Loucy (cell line): ENCODE results near the gene WNK4.

Source experiments
- H2AFZ ChIP-seq: fragments of 200-600 bp; sonication (generic); 2 replicates; pipeline ENCODE4 v1.6.0; 2016; ENCODE audit warnings: antibody characterized with exemption, mild to moderate bottlenecking, low read length, moderate library complexity
- H3F3A ChIP-seq: fragments of 200-600 bp; 2 replicates; pipeline ENCODE4 v1.6.0; 2016; ENCODE audit warnings: antibody characterized with exemption, low read depth, mild to moderate bottlenecking
- H3K27me3 ChIP-seq: fragments of 200-600 bp; sonication (generic); 2 replicates; pipeline ENCODE4 v1.6.1; 2014; ENCODE audit warnings: low read length, mild to moderate bottlenecking; ENCODE audit not compliant: insufficient read depth, poor library complexity, severe bottlenecking
- H3K36me3 ChIP-seq: fragments of 200-600 bp; sonication (generic); 2 replicates; pipeline ENCODE4 v1.6.1; 2016; ENCODE audit warnings: low read length; ENCODE audit not compliant: insufficient read depth
- H3K4me1 ChIP-seq: fragments of 200-600 bp; sonication (generic); 2 replicates; pipeline ENCODE4 v1.5.1; 2014; ENCODE audit warnings: low read length, mild to moderate bottlenecking; ENCODE audit not compliant: insufficient read depth, poor library complexity, severe bottlenecking
- H3K4me2 ChIP-seq: fragments of 200-600 bp; sonication (generic); 2 replicates; pipeline ENCODE4 v1.6.0; 2014; ENCODE audit warnings: antibody characterized with exemption, low read length, low read depth, mild to moderate bottlenecking; ENCODE audit not compliant: poor library complexity, severe bottlenecking
- H3K4me3 ChIP-seq: fragments of 200-600 bp; sonication (generic); 2 replicates; pipeline ENCODE4 v1.5.1; 2014; ENCODE audit warnings: low read length, mild to moderate bottlenecking, mixed read lengths; ENCODE audit not compliant: poor library complexity, severe bottlenecking
- H3K79me2 ChIP-seq: fragments of 200-600 bp; sonication (generic); 2 replicates; pipeline ENCODE4 v1.6.1; 2014; ENCODE audit warnings: low read length; ENCODE audit not compliant: insufficient read depth
- H3K9ac ChIP-seq: fragments of 200-600 bp; sonication (generic); 2 replicates; pipeline ENCODE4 v1.6.0; 2014; ENCODE audit warnings: mild to moderate bottlenecking, low read depth, low read length, moderate library complexity; ENCODE audit not compliant: poor library complexity, severe bottlenecking
- H3K9me2 ChIP-seq: fragments of 200-600 bp; sonication (generic); replicated peaks from 2 replicates; pipeline ENCODE4 v1.6.1; 2016; ENCODE audit warnings: low read depth, low read length, mixed read lengths
- H3K9me3 ChIP-seq: fragments of 200-600 bp; sonication (generic); 2 replicates; pipeline ENCODE4 v1.6.1; 2014; ENCODE audit warnings: mild to moderate bottlenecking, antibody characterized with exemption, low read length, low read depth; ENCODE audit not compliant: insufficient read depth
- H4K20me1 ChIP-seq: fragments of 200-600 bp; sonication (generic); 2 replicates; pipeline ENCODE4 v1.6.0; 2014; ENCODE audit warnings: antibody characterized with exemption, low read length, mild to moderate bottlenecking; ENCODE audit not compliant: insufficient read depth, poor library complexity, severe bottlenecking
- CTCF ChIP-seq: fragments of 200-600 bp; sonication (generic); conservative IDR thresholded peaks from 2 replicates; pipeline ENCODE4 v1.5.1; 2014; ENCODE audit warnings: mild to moderate bottlenecking, antibody characterized with exemption, low read length
- EZH2phosphoT487 ChIP-seq: fragments of 200-600 bp; IDR thresholded peaks from 2 replicates; pipeline ENCODE4 v1.6.1; 2018; ENCODE audit warnings: antibody characterized with exemption, mild to moderate bottlenecking, moderate library complexity, borderline replicate concordance

The WNK4 gene

DNA sequence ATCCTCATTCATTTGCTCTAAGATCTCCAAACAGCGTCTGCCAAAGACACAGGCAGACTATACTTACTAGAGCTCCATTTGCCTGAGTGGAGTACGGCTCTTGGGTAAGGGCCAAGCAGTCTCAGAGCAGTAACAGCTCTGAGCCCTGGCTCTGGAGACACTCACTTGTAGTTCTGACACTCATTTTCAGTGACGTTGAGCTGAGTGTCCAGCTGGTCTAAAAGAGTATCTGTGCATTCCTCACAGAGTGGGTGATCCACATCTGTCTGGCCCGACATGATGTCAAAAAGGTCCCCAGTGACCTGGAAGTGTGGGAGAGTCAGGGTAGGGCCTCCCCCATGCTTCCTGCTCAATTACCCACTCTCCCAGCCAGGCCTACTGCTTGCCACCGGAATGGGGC lies 38.0 kb downstream of the WNK4 start:
- H3K9me2 ChIP-seq = no peaks in the 10 kb centered on the region
- peaks cover 57% of the 10 kb centered on the region; the same call in 1 of the 2 replicates for H3K36me3 ChIP-seq
- H3K9me3 ChIP-seq = no peaks in the 10 kb centered on the region
- H3K4me2 ChIP-seq = no peak overlapping the region
- peaks cover 7% of the 10 kb centered on the region for H3K4me1 ChIP-seq
- no peak for TF ChIP-seq CTCF
- no peak for TF ChIP-seq EZH2phosphoT487
- no peak overlapping the region for H2AFZ ChIP-seq
- H3K27me3 ChIP-seq = no peaks in the 10 kb centered on the region
- H3K9ac ChIP-seq = no peak overlapping the region
- H3K4me3 ChIP-seq = no peak overlapping the region
- peaks cover 14% of the 10 kb centered on the region for H3K79me2 ChIP-seq
- no peaks in the 10 kb centered on the region for H3F3A ChIP-seq
- peaks cover 4% of the 10 kb centered on the region for H4K20me1 ChIP-seq

- no peak overlapping the region for H3K9ac ChIP-seq
- peaks cover 42% of the 10 kb centered on the region; the same call in 1 of the 2 replicates for H3K36me3 ChIP-seq
- no peaks in the 10 kb centered on the region for H3F3A ChIP-seq
- H3K27me3 ChIP-seq = no peaks in the 10 kb centered on the region
- TF ChIP-seq CTCF (peak; percentile 96), EZH2phosphoT487 (no peak)
- peaks cover 10% of the 10 kb centered on the region for H3K4me1 ChIP-seq
- H3K4me2 ChIP-seq = no peak overlapping the region
- H3K4me3 ChIP-seq = no peak overlapping the region
- H2AFZ ChIP-seq = no peak overlapping the region
- H3K9me3 ChIP-seq = no peaks in the 10 kb centered on the region
- H4K20me1 ChIP-seq = peaks cover 7% of the 10 kb centered on the region
- H3K9me2 ChIP-seq = no peaks in the 10 kb centered on the region
- peaks cover 21% of the 10 kb centered on the region for H3K79me2 ChIP-seq
These were observed 39.6 kb downstream of the WNK4 start for GRCh38 chr17:42819939-42820535.

DNA sequence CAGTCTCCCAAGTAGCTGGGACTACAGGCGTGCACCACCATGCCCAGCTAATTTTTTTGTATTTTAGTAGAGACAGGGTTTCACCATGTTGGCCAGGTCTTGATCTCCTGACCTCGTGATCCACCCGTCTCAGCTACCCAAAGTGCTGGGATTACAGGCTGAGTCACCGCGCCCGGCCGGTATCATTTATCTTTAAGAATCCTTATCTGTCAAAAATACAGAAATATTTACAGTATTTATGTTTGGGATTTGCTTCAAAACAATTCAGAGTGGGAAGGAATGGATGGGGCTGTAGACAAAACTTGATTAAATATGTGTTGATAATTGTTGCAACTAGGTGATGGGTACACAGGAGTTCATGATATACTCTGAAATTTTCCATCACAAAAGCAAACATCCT lies 40.8 kb downstream of the WNK4 start:
- H2AFZ ChIP-seq = no peak overlapping the region
- H3F3A ChIP-seq = no peaks in the 10 kb centered on the region
- peaks cover 31% of the 10 kb centered on the region; the same call in 1 of the 2 replicates for H3K36me3 ChIP-seq
- peaks cover 7% of the 10 kb centered on the region for H4K20me1 ChIP-seq
- H3K9me3 ChIP-seq = no peaks in the 10 kb centered on the region
- no peak overlapping the region for H3K4me2 ChIP-seq
- H3K79me2 ChIP-seq = peaks cover 21% of the 10 kb centered on the region
- H3K9me2 ChIP-seq = no peaks in the 10 kb centered on the region
- no peak overlapping the region for H3K4me3 ChIP-seq
- peaks cover 10% of the 10 kb centered on the region for H3K4me1 ChIP-seq
- no peak overlapping the region for H3K9ac ChIP-seq
- H3K27me3 ChIP-seq = no peaks in the 10 kb centered on the region
- TF ChIP-seq EZH2phosphoT487 (no peak), CTCF (no peak)
